Measurements from ENCODE around the gene PRX. TPM values are rescaled to one million over a fixed set of nuclear protein-coding genes. Genes with fewer than 3 reads are reported as not detected.
"Not testable (repeated sequence)": the region's sequence is repeated elsewhere in the genome, so short reads cannot be mapped to it uniquely, and the experiment has no call there.

Gene PRX
- total RNA-seq, 3 donors from 2014 or later = 1.1 to 6.8 (median 1.7) TPM

DNA sequence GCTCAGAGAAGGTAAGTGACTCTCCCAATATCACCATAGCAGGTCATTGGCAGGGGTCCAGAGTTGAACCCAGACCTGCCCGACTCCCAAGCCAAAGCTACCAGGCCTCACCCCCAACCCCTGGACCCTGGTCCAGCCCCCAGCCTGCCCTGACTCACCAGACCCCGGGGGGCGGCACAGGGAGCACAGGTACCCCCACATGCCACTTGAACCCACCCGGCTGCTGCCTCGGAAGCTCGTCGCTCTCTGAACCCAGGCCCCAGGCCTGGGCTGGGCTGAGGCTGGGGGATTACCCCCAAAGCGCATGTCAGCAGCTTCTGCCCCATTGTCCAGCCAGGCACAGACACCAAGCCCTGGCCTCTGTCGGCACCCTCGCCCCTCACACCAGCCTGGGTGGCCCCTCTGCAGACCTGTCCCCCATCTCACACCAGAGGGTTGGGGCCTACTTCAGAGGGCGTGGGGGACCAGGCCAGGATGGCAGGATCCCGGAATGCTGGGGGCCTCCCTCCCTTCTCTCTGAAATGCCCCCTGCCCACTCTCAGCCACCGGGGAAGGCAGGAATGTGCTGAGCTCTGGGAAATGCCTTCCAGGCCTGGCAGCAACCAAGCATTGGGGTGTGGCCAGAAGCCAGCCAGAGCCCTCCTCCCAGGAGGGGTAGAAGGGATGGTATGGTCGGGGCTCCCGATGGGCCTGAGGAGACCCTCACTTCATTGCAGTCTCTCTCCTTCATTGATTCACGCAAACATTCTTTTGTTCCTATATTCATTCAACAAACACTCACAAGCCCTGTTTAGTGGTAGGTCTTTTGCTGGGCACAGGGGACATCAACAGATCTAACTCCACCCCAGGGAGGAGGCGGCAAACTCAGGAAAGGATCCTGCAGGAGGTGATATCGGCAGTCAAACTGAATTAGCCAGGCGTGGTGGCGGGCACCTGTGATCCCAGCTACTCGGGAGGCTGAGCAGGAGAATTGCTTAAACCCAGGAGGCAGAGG is 1.7 kb upstream of the PRX start:
- DNase-seq (no peak), ATAC-seq (no peak)
- Histone ChIP-seq H3K4me3 (no peak overlapping the region), H3K36me3 (ENCODE audit: low read depth) (no peaks in the 10 kb centered on the region), H3K4me1 (ENCODE audit: low read depth) (no peaks in the 10 kb centered on the region), H3K9me3 (no peaks in the 10 kb centered on the region)
- intact Hi-C loops (cut with DNase I, micrococcal nuclease) = no loop called here
- TF ChIP-seq, protein P1, sequence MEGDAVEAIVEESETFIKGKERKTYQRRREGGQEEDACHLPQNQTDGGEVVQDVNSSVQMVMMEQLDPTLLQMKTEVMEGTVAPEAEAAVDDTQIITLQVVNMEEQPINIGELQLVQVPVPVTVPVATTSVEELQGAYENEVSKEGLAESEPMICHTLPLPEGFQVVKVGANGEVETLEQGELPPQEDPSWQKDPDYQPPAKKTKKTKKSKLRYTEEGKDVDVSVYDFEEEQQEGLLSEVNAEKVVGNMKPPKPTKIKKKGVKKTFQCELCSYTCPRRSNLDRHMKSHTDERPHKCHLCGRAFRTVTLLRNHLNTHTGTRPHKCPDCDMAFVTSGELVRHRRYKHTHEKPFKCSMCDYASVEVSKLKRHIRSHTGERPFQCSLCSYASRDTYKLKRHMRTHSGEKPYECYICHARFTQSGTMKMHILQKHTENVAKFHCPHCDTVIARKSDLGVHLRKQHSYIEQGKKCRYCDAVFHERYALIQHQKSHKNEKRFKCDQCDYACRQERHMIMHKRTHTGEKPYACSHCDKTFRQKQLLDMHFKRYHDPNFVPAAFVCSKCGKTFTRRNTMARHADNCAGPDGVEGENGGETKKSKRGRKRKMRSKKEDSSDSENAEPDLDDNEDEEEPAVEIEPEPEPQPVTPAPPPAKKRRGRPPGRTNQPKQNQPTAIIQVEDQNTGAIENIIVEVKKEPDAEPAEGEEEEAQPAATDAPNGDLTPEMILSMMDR (IDR thresholded peaks at IDR 0.05) = no peak

DNA sequence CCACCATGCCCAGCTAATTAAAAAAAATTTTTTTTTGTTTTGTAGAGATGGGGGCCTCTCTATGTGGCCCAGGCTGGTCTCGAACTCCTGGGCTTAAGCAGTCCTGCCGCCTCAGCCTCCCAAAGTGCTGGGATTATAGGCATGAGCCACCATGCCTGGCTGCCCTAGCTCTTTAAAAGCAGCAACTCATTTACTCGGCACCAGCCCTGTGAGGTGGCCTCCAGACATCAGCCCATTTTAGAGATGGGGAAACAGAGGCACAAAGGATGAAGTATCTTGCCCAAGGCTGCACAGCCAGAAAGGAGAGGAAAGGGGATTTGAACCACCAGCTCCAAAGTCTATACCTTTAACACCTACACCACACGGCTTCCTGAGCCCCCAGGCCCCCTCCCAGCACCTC is 312 bp downstream of the PRX start:
- intact Hi-C loops (cut with DNase I, micrococcal nuclease) = no loop called here
- Histone ChIP-seq H3K4me3 (no peak overlapping the region), H3K4me1 (ENCODE audit: low read depth) (peaks cover 3% of the 10 kb centered on the region), H3K9me3 (no peaks in the 10 kb centered on the region), H3K36me3 (ENCODE audit: low read depth) (no peaks in the 10 kb centered on the region)
- DNase-seq (no peak), ATAC-seq (no peak)
- TF ChIP-seq, protein P1 (IDR thresholded peaks at IDR 0.05) = no peak

DNA sequence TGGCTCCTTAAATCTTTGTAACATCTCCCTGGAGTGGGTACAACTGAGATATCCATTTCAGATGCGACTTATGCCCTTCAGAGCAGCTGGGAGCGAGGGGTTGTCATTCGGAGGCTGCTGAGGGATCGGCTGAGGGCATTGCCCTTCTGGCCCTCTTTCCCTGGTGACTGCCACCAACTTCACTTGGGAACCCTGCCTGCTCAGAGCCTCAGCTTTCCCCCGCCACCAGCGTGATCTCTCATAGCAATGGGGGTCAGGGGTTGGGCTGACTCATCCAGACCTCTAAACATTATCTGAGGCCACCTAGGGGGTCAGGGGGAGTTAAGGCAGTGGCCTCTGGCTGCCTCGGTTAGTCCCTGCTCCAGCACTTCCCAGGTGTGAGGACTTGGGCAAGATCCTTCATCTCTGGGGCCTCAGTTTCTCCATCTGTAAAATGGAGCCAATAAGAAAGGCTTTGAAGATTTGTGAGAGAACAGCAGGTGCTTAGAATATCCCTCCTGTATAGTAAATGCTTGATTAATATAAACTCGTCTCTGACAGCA is 1.1 kb downstream of the PRX start:
- intact Hi-C loops (cut with DNase I, micrococcal nuclease) = no loop called here

DNA sequence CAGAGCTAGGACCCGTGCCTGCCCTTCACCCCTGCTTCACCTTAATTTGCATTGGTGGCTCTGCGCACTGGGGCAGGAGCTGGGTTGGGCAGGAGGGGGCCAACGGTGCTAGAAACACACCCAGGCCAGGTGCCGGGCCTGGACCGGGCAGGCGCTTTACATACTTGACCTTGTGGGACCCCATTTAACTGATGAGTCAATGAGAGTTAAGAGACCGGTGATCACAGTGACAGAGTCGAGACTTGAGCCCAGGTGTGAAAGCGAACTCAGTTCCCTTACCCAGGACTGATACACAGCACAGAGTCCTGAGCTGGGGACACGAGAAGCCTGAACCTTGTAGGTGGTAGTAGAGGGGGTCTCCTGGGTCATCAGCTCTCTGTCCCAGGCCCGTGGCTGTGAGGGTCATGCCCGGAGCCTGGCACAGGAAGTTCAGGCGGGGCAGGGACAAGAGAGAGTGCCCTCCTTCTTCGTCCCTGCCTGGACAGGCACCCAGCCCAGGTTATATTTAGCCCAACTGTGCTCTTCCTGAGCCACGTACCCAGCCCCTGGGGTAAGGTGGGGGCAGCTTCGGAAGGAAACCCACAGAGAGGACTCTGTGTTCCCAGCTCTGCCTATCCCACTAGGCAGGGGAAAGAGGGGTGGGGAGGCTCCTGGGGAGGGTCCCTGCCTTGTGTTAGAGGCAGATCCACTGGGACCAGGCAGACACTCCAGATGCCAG is 1.9 kb downstream of the PRX start:
- ATAC-seq = peak; percentile 29
- H3K4me1 ChIP-seq (ENCODE audit: low read depth) = peaks cover 5% of the 10 kb centered on the region
- H3K36me3 ChIP-seq (ENCODE audit: low read depth) = no peaks in the 10 kb centered on the region
- intact Hi-C loops (cut with DNase I, micrococcal nuclease) = no loop called here
- no peak overlapping the region for H3K4me3 ChIP-seq
- H3K9me3 ChIP-seq = no peaks in the 10 kb centered on the region
- TF ChIP-seq, protein P1 (IDR thresholded peaks at IDR 0.05) = no peak
- DNase-seq = no peak

More for the DNA sequence above, 1.1 kb downstream of the PRX start:
- H3K9me3 ChIP-seq = no peaks in the 10 kb centered on the region
- DNase-seq = no peak
- no peak overlapping the region for H3K4me3 ChIP-seq
- no peak for ATAC-seq
- TF ChIP-seq, protein P1 (IDR thresholded peaks at IDR 0.05) = no peak
- H3K4me1 ChIP-seq (ENCODE audit: low read depth) = peaks cover 5% of the 10 kb centered on the region
- H3K36me3 ChIP-seq (ENCODE audit: low read depth) = no peaks in the 10 kb centered on the region

DNA sequence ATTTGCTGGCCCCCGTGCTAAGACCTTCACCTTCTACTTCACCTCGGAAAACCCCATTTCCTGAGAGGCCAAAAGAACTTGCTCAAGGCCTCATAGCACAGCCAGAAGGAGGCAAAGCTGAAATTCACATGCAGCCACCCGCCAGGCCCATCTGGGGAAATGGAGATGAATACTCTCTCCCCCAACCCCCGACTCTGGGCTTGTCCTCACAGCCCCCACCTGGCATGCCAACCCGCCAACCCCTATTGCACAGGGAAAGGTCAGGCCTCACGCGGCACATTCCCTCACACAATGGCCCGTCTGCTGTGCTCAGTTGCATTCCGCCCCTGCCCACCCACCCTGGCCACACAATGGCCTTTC is 3.2 kb downstream of the PRX start:
- peaks cover 5% of the 10 kb centered on the region for H3K4me1 ChIP-seq (ENCODE audit: low read depth)

DNA sequence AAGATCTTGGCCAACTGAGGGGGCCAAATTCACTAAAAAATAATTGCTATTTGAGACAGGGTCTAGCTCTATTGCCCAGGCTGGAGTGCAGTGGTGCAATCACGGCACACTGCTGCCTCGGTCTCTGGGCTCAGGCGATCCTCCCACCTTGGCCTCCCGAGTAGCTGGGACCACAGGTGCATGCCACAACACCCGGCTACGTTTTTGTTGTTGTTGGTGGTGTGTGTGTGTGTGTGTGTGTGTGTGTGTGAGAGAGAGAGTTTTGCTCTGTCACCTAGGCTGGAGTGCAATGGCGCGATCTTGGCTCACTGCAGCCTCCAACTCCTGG is 4.6 kb downstream of the PRX start:
- H3K4me3 ChIP-seq; intact Hi-C loops (cut with DNase I, micrococcal nuclease); ATAC-seq; DNase-seq; H3K36me3 ChIP-seq (ENCODE audit: low read depth); H3K4me1 ChIP-seq (ENCODE audit: low read depth); H3K9me3 ChIP-seq: not testable (repeated sequence)

More for the DNA sequence above, 3.2 kb downstream of the PRX start:
- Histone ChIP-seq H3K9me3 (no peaks in the 10 kb centered on the region), H3K4me3 (no peak overlapping the region), H3K36me3 (ENCODE audit: low read depth) (no peaks in the 10 kb centered on the region)
- TF ChIP-seq, protein P1 (IDR thresholded peaks at IDR 0.05) = no peak
- DNase-seq = no peak
- ATAC-seq = no peak
- intact Hi-C loops (cut with DNase I, micrococcal nuclease) = no loop called here

All from mucosa of descending colon (tissue), 3 donors.